ENCODE data around the gene FFAR1. TPM values are rescaled to one million over a fixed set of nuclear protein-coding genes. Genes with fewer than 3 reads are reported as not detected.

Gene FFAR1
- total and polyA plus RNA-seq, 5 donors, result not detected

GRCh38 chr19:35306473-35307246 is 41.0 kb upstream of the FFAR1 start:
- ATAC-seq (no peak), DNase-seq (peak in 1 of 3 donors; percentile 28)
- H3K4me1 ChIP-seq (ENCODE audit: control insufficient read depth, insufficient read depth, low read length), result no peaks in the 10 kb centered on the region
- H3K4me3 ChIP-seq (ENCODE audit: low read length), result no peak overlapping the region
- WGBS, result 91% methylated on average over 20 of the region's 20 CpGs
- intact Hi-C loops (cut with DNase I), result no loop called here
- H3K27me3 ChIP-seq (ENCODE audit: control insufficient read depth, insufficient read depth), result no peaks in the 10 kb centered on the region
- H3K9me3 ChIP-seq (ENCODE audit: control insufficient read depth, low read length), result no peaks in the 10 kb centered on the region
- no peak overlapping the region for H3K27ac ChIP-seq (ENCODE audit: low read length)

DNA sequence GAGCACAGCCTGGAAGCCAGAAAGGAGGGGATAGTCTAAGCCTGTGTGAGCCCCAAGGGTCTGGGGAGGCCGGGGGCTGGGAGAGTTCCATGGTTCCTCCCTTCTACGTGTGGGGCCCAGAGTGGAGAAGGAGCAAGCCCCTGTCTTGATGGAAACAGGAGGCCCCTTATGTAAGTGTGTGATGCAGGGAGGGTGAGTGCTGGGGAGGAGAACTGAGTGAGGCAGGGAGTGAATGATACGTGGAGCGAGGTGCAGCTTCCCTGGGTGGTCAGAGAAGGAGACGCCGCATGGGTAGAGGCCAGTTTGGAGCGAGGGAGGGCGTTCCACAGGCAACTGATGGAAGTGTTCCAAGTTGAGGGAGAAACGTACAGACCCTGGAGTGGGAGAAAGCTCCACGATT is 39.8 kb upstream of the FFAR1 start:
- H3K27me3 ChIP-seq (ENCODE audit: control insufficient read depth, insufficient read depth), result no peaks in the 10 kb centered on the region
- no peaks in the 10 kb centered on the region for H3K4me1 ChIP-seq (ENCODE audit: control insufficient read depth, insufficient read depth, low read length)
- no peak overlapping the region for H3K27ac ChIP-seq (ENCODE audit: low read length)
- H3K4me3 ChIP-seq (ENCODE audit: low read length), result no peak overlapping the region
- ATAC-seq, result no peak
- no peaks in the 10 kb centered on the region for H3K9me3 ChIP-seq (ENCODE audit: control insufficient read depth, low read length)
- 64% methylated on average over 10 of the region's 10 CpGs for WGBS
- intact Hi-C loops (cut with DNase I), result no loop called here
- peak in 1 of 3 donors; percentile 28 for DNase-seq

DNA sequence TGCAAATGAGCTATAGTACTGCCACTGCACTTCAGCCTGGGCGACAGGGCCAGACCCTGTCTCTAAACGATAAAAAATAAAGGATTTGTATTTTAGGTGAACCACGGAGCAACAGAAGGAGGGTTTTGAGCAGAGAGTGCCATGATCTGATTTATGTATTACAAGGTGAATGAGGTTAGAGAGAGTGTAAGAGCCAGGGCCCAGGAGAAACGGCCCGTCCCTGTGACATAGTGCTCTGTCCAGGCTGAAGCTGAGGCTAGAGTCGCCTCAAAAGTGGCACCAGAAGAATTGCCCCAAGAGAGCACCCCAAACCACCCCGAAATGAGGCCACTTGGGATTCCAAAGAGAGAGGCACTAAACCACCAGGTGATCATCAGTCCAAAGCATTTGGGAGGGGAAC is 38.8 kb upstream of the FFAR1 start:
- intact Hi-C loops (cut with DNase I), result no loop called here
- ATAC-seq (no peak), DNase-seq (peak in 1 of 3 donors; percentile 11)
- Histone ChIP-seq H3K27me3 (ENCODE audit: control insufficient read depth, insufficient read depth) (no peaks in the 10 kb centered on the region), H3K4me1 (ENCODE audit: control insufficient read depth, insufficient read depth, low read length) (no peaks in the 10 kb centered on the region), H3K9me3 (ENCODE audit: control insufficient read depth, low read length) (no peaks in the 10 kb centered on the region), H3K27ac (ENCODE audit: low read length) (no peak overlapping the region), H3K4me3 (ENCODE audit: low read length) (no peak overlapping the region)
- 85% methylated on average over 7 of the region's 7 CpGs for WGBS

DNA sequence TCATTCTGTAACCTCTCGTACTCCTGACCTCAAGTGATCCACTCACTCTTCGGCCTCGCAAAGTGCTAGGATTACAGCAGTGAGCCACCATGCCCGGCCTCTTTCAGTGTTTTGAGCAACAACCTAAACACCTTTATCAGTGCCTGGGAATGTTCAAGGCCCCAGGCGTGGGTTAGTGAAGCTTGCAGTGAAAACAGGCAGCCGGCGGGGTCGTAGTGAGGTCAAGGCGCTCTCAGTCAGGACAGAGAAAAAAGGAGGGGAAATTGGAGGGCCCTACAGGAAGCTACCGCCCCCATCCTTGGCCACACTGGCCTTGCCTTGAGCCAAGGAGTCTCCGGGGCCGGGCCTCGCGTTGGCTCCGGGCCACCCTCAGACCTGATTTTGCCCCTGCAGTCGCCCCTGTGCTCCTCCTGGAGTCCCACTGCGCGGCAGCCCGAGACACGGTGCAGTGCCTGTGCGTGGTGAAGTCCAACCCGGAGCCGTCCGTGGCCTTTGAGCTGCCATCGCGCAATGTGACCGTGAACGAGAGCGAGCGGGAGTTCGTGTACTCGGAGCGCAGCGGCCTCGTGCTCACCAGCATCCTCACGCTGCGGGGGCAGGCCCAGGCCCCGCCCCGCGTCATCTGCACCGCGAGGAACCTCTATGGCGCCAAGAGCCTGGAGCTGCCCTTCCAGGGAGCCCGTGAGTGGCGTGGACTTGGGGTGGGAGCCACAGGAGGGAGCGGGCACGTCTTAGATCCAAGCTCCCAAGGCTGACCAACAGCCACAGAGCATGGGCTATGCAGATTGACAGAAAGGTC is 38.0 kb upstream of the FFAR1 start:
- WGBS, result 68% methylated on average over 47 of the region's 47 CpGs
- intact Hi-C loops (cut with DNase I), result no loop called here
- H3K4me1 ChIP-seq (ENCODE audit: control insufficient read depth, insufficient read depth, low read length), result no peaks in the 10 kb centered on the region
- ATAC-seq (peak; percentile 42 to 62), DNase-seq (peak in 2 of 3 donors; percentile 64 to 76)
- H3K4me3 ChIP-seq (ENCODE audit: low read length), result no peak overlapping the region
- H3K27me3 ChIP-seq (ENCODE audit: control insufficient read depth, insufficient read depth), result no peaks in the 10 kb centered on the region
- no peak overlapping the region for H3K27ac ChIP-seq (ENCODE audit: low read length)
- no peaks in the 10 kb centered on the region for H3K9me3 ChIP-seq (ENCODE audit: control insufficient read depth, low read length)

- intact Hi-C loops (cut with DNase I), result no loop called here
- H3K27me3 ChIP-seq (ENCODE audit: control insufficient read depth, insufficient read depth), result no peaks in the 10 kb centered on the region
- 90% methylated on average over 12 of the region's 12 CpGs for WGBS
- no peaks in the 10 kb centered on the region for H3K4me1 ChIP-seq (ENCODE audit: control insufficient read depth, insufficient read depth, low read length)
- ATAC-seq (no peak), DNase-seq (peak in 1 of 3 donors; percentile 36)
- H3K9me3 ChIP-seq (ENCODE audit: control insufficient read depth, low read length), result no peaks in the 10 kb centered on the region
- no peak overlapping the region for H3K4me3 ChIP-seq (ENCODE audit: low read length)
- no peak overlapping the region for H3K27ac ChIP-seq (ENCODE audit: low read length)
Measured at GRCh38 chr19:35310331-35310730, 37.4 kb upstream of the FFAR1 start.

DNA sequence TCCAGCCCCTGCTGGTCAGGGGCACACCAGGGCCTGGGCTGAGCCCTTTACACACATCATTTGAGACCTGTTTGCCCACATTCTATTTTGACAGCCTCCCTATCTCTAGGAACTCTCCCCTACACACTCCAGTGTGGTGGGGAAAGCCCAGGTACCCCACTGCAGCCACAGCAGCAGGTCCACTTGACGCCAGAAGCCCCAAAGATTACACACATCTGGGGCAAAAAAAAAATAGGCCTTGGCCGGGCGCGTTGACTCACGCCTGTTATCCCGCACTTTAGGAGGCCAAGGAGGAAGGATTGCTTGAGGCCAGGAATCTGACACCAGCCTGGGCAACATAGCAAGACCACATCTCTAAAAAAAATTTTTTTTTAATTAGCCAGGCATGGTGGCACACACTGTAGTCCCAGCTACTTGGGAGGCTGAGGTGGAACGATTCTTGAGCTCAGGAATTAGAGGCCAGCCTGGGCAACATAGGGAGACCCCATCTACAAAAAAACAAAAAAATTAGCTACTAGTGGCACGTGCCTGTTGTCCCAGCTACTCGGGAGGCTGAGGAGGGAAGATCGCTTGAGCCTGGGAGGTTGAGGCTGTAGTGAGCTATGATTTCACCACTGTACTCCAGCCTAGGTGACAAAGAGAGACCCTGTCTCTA is 36.8 kb upstream of the FFAR1 start:
- ATAC-seq, result no peak
- Histone ChIP-seq H3K4me1 (ENCODE audit: control insufficient read depth, insufficient read depth, low read length) (no peaks in the 10 kb centered on the region), H3K27ac (ENCODE audit: low read length) (no peak overlapping the region), H3K9me3 (ENCODE audit: control insufficient read depth, low read length) (no peaks in the 10 kb centered on the region), H3K27me3 (ENCODE audit: control insufficient read depth, insufficient read depth) (no peaks in the 10 kb centered on the region), H3K4me3 (ENCODE audit: low read length) (no peak overlapping the region)
- intact Hi-C loops (cut with DNase I), result no loop called here
- WGBS, result 94% methylated on average over 10 of the region's 10 CpGs
- peak in 1 of 3 donors; percentile 7 for DNase-seq

- intact Hi-C loops (cut with DNase I), result no loop called here
- no peak overlapping the region for H3K4me3 ChIP-seq (ENCODE audit: low read length)
Measured at GRCh38 chr19:35311901-35312665, 35.6 kb upstream of the FFAR1 start.

DNA sequence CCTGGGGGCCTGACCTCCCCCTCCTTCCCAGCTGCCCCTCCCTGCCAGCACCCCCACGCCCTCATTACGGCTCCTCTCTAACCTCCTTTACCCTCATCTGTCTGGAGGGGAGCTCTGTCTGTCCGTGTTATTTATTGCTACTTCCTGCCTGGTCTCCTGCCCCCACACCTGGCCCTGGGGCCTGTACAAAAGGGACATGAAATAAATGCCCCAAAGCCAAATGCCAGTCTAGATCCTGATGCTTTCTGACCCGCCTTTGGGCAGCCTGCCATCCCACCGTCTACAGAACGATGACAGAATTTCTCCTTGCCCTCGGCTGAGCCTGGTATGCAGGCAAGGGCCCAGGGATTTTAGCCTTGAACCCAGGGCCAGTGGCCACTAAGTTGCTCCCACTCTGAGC is 34.1 kb upstream of the FFAR1 start:
- intact Hi-C loops (cut with DNase I), result no loop called here
- Histone ChIP-seq H3K4me3 (ENCODE audit: low read length) (no peak overlapping the region), H3K27ac (ENCODE audit: low read length) (no peak overlapping the region), H3K9me3 (ENCODE audit: control insufficient read depth, low read length) (no peaks in the 10 kb centered on the region), H3K4me1 (ENCODE audit: control insufficient read depth, insufficient read depth, low read length) (no peaks in the 10 kb centered on the region), H3K27me3 (ENCODE audit: control insufficient read depth, insufficient read depth) (no peaks in the 10 kb centered on the region)
- WGBS, result 59% methylated on average over 7 of the region's 7 CpGs
- ATAC-seq, result no peak
- peak in 1 of 3 donors; percentile 16 for DNase-seq

More at GRCh38 chr19:35311901-35312665, 35.6 kb upstream of the FFAR1 start:
- H3K4me1 ChIP-seq (ENCODE audit: control insufficient read depth, insufficient read depth, low read length), result no peaks in the 10 kb centered on the region
- H3K9me3 ChIP-seq (ENCODE audit: control insufficient read depth, low read length), result no peaks in the 10 kb centered on the region
- H3K27me3 ChIP-seq (ENCODE audit: control insufficient read depth, insufficient read depth), result no peaks in the 10 kb centered on the region
- DNase-seq (peak in 1 of 3 donors; percentile 49), ATAC-seq (no peak)
- 87% methylated on average over 21 of the region's 21 CpGs for WGBS
- no peak overlapping the region for H3K27ac ChIP-seq (ENCODE audit: low read length)

DNA sequence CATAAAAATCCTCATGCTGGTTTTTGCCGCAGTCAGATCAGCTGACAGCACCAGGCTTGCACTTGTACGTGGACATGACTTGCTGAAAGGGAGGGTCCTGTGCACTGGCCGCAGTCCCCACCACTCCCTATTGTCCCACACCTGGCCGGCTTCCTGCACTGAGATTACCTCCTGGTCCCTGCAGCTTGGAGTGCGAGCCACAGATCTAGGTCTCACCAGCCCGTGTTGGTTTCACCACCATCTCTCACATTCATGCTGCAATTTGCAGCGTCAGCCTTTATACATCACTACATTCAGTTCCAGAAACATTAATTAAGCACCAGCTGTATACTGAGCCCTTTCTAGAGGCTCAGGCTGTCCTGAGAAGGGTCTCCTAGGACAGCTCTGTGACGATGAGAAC is 33.7 kb upstream of the FFAR1 start:
- H3K27ac ChIP-seq (ENCODE audit: low read length), result no peak overlapping the region
- no peak overlapping the region for H3K4me3 ChIP-seq (ENCODE audit: low read length)
- DNase-seq (peak in 1 of 3 donors; percentile 23), ATAC-seq (no peak)
- intact Hi-C loops (cut with DNase I), result no loop called here
- H3K4me1 ChIP-seq (ENCODE audit: control insufficient read depth, insufficient read depth, low read length), result peaks cover 3% of the 10 kb centered on the region
- no peaks in the 10 kb centered on the region for H3K9me3 ChIP-seq (ENCODE audit: control insufficient read depth, low read length)
- 91% methylated on average over 8 of the region's 8 CpGs for WGBS
- no peaks in the 10 kb centered on the region for H3K27me3 ChIP-seq (ENCODE audit: control insufficient read depth, insufficient read depth)

- ATAC-seq, result no peak
- Histone ChIP-seq H3K27me3 (ENCODE audit: control insufficient read depth, insufficient read depth) (no peaks in the 10 kb centered on the region), H3K27ac (ENCODE audit: low read length) (no peak overlapping the region), H3K4me1 (ENCODE audit: control insufficient read depth, insufficient read depth, low read length) (peaks cover 3% of the 10 kb centered on the region), H3K4me3 (ENCODE audit: low read length) (no peak overlapping the region), H3K9me3 (ENCODE audit: control insufficient read depth, low read length) (no peaks in the 10 kb centered on the region)
- intact Hi-C loops (cut with DNase I), result no loop called here
- peak in 1 of 3 donors; percentile 34 for DNase-seq
- 87% methylated on average over 10 of the region's 10 CpGs for WGBS
Measured at GRCh38 chr19:35314858-35315470, 32.7 kb upstream of the FFAR1 start.

All from right cardiac atrium (tissue), 5 donors.